ENCODE data around the gene DDX25. TPM values are rescaled to one million over a fixed set of nuclear protein-coding genes. Genes with fewer than 3 reads are reported as not detected.

The DDX25 gene
- total RNA-seq, 1 donor: not detected

DNA sequence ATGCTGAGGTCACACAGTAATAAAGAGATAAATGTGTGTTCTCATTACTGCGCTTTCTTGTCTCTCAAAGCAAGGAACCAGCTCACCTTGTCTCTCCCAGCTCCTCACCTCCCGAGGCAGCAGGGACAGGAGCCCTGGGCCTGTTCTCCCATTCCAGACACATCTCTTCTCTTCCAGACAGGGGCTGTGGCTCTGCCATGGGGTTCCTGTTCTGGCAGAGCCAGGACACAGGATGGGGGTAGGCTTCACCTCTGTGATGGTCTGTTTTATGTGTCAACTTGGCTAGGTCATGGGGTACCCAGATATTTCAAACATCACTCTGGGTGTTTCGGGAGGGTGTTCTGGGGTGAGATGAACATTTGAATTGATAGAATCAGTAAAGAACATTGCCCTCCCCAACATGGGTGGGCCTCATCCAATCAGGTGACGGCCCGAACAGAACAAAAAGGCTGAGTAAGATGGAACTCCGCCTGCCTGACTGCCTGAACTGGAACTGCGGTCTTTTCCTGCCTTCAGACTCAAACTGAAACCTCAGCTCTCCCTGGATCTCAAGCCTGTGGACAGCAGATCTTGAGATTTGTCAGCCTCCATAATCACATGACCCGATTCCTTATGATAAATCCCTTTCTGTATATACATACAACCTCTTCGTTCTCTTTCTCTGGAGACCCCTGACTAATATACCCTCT is 39.5 kb downstream of the DDX25 start:
- peaks cover 8% of the 10 kb centered on the region for H3K4me1 ChIP-seq (ENCODE audit: insufficient read depth, low read length)
- no peak overlapping the region for H3K27ac ChIP-seq (ENCODE audit: low read depth, low read length)
- no peaks in the 10 kb centered on the region for H4K20me1 ChIP-seq (ENCODE audit: insufficient read depth, low read length)
- no peaks in the 10 kb centered on the region for H3K79me2 ChIP-seq (ENCODE audit: insufficient read depth, low read length)
- no peaks in the 10 kb centered on the region for H3K36me3 ChIP-seq (ENCODE audit: insufficient read depth, low read length)
- no peaks in the 10 kb centered on the region for H3K9me3 ChIP-seq (ENCODE audit: low read depth, low read length)
- peaks cover 3% of the 10 kb centered on the region for H3K27me3 ChIP-seq (ENCODE audit: insufficient read depth, low read length)
- H3K4me3 ChIP-seq (ENCODE audit: insufficient read depth, low read length): no peak overlapping the region
- H2AFZ ChIP-seq (ENCODE audit: low read length): no peak overlapping the region
- TF ChIP-seq CTCF (IDR thresholded peaks at IDR 0.05; ENCODE audit: extremely low read depth, low read depth, low read length): no peak
- no peak overlapping the region for H3K4me2 ChIP-seq (ENCODE audit: insufficient read depth, low read length)
- peak; percentile 26 for DNase-seq (ENCODE audit: insufficient read length, low spot score, missing footprints)

GRCh38 chr11:125944350-125945010 is 40.2 kb downstream of the DDX25 start:
- Histone ChIP-seq H3K36me3 (ENCODE audit: insufficient read depth, low read length) (no peaks in the 10 kb centered on the region), H3K4me1 (ENCODE audit: insufficient read depth, low read length) (peaks cover 8% of the 10 kb centered on the region), H3K9me3 (ENCODE audit: low read depth, low read length) (no peaks in the 10 kb centered on the region), H3K27ac (ENCODE audit: low read depth, low read length) (no peak overlapping the region), H3K79me2 (ENCODE audit: insufficient read depth, low read length) (no peaks in the 10 kb centered on the region), H3K27me3 (ENCODE audit: insufficient read depth, low read length) (peaks cover 3% of the 10 kb centered on the region), H4K20me1 (ENCODE audit: insufficient read depth, low read length) (no peaks in the 10 kb centered on the region), H2AFZ (ENCODE audit: low read length) (no peak overlapping the region), H3K4me2 (ENCODE audit: insufficient read depth, low read length) (no peak overlapping the region), H3K4me3 (ENCODE audit: insufficient read depth, low read length) (no peak overlapping the region)
- no peak for DNase-seq (ENCODE audit: insufficient read length, low spot score, missing footprints)
- no peak for TF ChIP-seq CTCF (IDR thresholded peaks at IDR 0.05; ENCODE audit: extremely low read depth, low read depth, low read length)

DNA sequence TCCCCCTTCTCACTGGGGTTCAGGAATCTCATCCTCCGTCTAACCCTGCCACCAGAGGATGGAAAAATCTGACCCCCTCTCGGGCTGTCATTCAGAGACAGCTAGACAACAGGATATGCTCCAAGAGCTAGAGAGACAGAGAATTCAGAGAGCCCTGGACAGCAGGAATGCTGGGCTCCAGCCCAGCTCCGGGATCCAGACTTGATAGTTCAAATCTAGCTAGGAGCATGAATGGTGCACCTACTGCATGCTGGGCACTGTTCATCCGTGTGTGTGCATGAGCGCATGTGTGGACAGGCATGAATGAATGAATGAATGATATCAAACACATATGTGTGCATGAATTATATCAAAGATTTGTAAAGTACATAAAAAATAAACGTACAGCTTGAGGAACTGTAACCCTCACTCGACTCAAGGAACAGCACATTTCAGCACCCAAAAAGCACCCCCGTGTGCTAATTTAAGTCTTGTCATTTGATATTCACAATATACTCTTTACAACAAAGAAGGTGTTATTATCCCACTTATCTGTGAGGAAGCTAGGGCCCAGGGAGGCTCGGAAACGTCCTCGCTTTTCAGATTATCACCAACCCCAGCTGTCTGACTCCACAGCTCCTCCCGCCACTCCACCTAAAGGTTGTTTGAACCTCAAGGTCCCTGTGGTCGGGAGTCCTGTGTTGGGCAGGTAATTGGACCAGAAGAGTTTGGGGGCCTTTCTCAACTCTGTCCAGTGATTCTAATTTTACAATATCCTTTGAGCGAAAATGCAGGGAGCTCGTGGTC is 40.9 kb downstream of the DDX25 start:
- Histone ChIP-seq H4K20me1 (ENCODE audit: insufficient read depth, low read length) (no peaks in the 10 kb centered on the region), H2AFZ (ENCODE audit: low read length) (no peak overlapping the region), H3K9me3 (ENCODE audit: low read depth, low read length) (no peaks in the 10 kb centered on the region), H3K27me3 (ENCODE audit: insufficient read depth, low read length) (peaks cover 3% of the 10 kb centered on the region), H3K36me3 (ENCODE audit: insufficient read depth, low read length) (no peaks in the 10 kb centered on the region), H3K79me2 (ENCODE audit: insufficient read depth, low read length) (no peaks in the 10 kb centered on the region), H3K4me3 (ENCODE audit: insufficient read depth, low read length) (no peak overlapping the region), H3K4me1 (ENCODE audit: insufficient read depth, low read length) (peaks cover 8% of the 10 kb centered on the region), H3K27ac (ENCODE audit: low read depth, low read length) (no peak overlapping the region), H3K4me2 (ENCODE audit: insufficient read depth, low read length) (no peak overlapping the region)
- no peak for TF ChIP-seq CTCF (IDR thresholded peaks at IDR 0.05; ENCODE audit: extremely low read depth, low read depth, low read length)
- peak; percentile 59 for DNase-seq (ENCODE audit: insufficient read length, low spot score, missing footprints)

Measured in osteoblast (primary cell).